Measurements from ENCODE around the gene TRIM63. TPM values are rescaled to one million over a fixed set of nuclear protein-coding genes. Genes with fewer than 3 reads are reported as not detected.

TRIM63 gene
- polyA plus RNA-seq, 1 experiment = not detected

DNA sequence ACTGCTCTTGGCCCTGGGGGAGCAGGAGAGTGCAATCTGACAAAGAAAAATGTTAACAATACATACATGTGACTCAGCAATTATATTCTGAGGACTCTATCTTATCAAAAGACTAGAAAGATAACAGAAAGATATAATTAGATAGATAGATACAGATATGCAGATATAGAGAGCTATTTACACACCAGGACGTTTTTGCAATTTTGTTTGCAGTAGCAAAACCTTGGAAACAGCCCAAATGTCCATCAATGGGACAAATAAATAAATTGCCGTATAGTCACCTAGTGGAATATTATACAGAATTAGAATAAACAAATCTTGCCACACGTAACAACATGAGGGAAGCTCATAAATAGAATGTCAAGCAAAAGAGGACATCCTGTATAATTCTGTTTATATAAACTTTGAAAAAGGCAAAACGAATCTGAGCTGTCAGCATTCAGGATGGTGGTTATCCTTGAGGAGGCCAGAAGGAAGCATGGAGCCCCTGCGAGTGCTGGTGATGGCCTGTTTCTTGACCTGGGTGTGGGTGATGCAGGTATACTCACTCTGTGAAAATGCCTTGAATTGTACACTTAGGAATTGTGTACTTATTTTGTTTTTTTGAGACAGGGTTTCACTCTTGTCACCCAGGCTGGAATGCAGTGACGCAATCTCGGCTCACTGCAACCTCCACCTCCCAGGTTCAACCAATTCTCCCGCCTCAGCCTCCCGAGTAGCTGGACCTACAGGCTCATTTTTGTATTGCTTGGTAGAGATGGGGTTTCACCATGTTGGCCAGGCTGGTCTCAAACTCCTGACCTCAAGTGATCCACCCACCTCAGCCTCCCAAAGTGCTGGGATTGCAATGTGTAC, 12.8 kb upstream of the TRIM63 start:
- ChIA-PET CTCF (no interaction called here), POLR2A (no interaction called here)
- Histone ChIP-seq H3K27me3 (ENCODE audit: control insufficient read depth, insufficient read depth, low read length) (peaks cover 37% of the 10 kb centered on the region), H3K4me3 (ENCODE audit: low read depth, low read length) (no peak overlapping the region), H3K9me3 (ENCODE audit: control insufficient read depth, insufficient read depth, low read length) (no peaks in the 10 kb centered on the region), H3K27ac (ENCODE audit: low read depth, low read length) (no peak overlapping the region)
- TF ChIP-seq, protein P1, sequence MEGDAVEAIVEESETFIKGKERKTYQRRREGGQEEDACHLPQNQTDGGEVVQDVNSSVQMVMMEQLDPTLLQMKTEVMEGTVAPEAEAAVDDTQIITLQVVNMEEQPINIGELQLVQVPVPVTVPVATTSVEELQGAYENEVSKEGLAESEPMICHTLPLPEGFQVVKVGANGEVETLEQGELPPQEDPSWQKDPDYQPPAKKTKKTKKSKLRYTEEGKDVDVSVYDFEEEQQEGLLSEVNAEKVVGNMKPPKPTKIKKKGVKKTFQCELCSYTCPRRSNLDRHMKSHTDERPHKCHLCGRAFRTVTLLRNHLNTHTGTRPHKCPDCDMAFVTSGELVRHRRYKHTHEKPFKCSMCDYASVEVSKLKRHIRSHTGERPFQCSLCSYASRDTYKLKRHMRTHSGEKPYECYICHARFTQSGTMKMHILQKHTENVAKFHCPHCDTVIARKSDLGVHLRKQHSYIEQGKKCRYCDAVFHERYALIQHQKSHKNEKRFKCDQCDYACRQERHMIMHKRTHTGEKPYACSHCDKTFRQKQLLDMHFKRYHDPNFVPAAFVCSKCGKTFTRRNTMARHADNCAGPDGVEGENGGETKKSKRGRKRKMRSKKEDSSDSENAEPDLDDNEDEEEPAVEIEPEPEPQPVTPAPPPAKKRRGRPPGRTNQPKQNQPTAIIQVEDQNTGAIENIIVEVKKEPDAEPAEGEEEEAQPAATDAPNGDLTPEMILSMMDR (IDR thresholded peaks at IDR 0.05; ENCODE audit: low read depth, low read length) = no peak
- no peak for DNase-seq (ENCODE audit: low read depth, low spot score)

DNA sequence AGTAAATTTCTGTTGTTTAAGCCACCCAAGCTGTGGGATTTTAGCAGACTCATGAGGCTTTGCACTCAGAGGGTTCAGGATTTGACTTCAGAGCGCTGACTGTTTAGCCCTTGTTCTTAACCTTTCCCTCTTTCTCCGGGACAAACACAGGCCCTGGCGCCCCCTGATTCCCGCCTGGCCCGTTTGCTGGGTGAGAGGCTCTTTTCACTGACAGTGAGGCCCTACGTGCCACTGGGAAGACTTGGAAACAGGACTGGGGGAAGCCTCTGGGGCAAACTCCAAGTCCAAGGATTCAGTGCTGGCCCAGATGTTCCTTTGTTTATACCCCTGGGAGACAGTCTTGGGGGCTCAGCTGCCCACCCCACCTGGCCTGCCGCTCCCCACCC, 11.7 kb upstream of the TRIM63 start:
- peaks cover 32% of the 10 kb centered on the region for H3K27me3 ChIP-seq (ENCODE audit: control insufficient read depth, insufficient read depth, low read length)
- TF ChIP-seq, protein P1 (IDR thresholded peaks at IDR 0.05; ENCODE audit: low read depth, low read length) = no peak
- CTCF ChIA-PET = no interaction called here
- no peak for DNase-seq (ENCODE audit: low read depth, low spot score)
- H3K27ac ChIP-seq (ENCODE audit: low read depth, low read length) = no peak overlapping the region
- H3K4me3 ChIP-seq (ENCODE audit: low read depth, low read length) = no peak overlapping the region
- no peaks in the 10 kb centered on the region for H3K9me3 ChIP-seq (ENCODE audit: control insufficient read depth, insufficient read depth, low read length)
- POLR2A ChIA-PET = no interaction called here

DNA sequence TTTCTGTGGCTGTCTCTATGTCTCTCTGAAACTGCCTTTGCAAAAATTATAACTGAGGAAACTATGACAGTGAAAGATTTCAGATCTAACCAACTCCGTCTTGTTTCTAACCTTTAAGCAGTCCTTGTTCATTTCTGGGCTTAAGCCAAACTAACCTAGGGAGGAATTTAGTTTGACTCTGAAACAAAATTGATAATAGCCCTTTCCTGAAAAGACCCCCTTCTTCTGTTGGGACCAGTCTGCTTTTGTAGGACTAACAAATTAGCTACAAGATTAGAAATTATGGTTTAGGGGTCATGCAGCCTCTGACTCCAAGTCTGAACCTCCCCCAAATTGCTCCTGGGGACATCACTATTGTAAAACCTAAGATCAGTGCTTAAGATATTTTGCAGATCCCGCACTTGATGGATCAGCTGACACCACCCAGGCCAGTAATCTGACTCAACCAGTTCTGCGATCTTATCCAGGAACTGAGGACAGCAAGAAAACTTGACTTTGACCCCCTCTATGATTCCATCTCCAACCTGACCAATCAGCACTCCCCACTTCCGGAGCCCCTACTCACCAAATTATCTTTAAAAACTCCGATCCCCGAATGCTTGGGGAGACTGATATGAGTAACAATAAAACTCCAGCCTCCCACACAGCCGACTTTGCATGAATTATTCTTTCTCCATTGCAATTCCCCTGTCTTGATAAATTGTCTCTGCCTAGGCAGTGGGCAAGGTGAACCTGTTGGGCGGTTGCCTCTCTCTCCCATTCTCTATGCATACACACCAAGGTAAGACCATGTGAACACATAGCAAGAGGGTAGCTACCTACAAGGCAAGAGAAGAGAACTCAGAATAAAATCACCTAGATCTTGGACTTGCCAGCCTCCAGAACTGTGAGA, 11.1 kb upstream of the TRIM63 start:
- POLR2A ChIA-PET = no interaction called here
- Histone ChIP-seq H3K4me3 (ENCODE audit: low read depth, low read length) (no peak overlapping the region), H3K9me3 (ENCODE audit: control insufficient read depth, insufficient read depth, low read length) (no peaks in the 10 kb centered on the region), H3K27ac (ENCODE audit: low read depth, low read length) (no peak overlapping the region), H3K27me3 (ENCODE audit: control insufficient read depth, insufficient read depth, low read length) (peaks cover 34% of the 10 kb centered on the region)
- CTCF ChIA-PET = interaction anchor here (1.2 kb wide), 1 partner anchor 66 kb away, joined by 4 read pairs; no protein-coding TSS in a partner anchor
- DNase-seq (ENCODE audit: low read depth, low spot score) = no peak
- TF ChIP-seq, protein P1 (IDR thresholded peaks at IDR 0.05; ENCODE audit: low read depth, low read length) = no peak

DNA sequence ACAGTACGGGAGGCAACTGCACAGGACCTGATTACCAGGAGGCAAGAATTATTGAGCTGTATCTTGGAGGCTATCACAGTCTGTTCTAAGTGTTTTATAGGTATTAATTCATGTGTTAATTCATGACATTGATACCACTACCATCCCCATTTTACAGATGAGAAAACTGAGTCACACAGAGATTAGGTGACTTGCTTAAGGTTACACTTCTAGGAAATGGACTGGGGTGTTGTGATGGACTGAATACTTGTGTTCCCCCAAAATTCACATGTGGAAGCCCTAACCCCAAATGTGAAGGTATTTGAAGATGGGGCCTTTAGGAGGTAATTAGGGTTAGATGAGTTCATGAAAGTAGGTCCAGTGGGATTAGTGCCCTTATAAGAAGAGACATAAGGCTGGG, 10.1 kb upstream of the TRIM63 start:
- H3K9me3 ChIP-seq (ENCODE audit: control insufficient read depth, insufficient read depth, low read length) = no peaks in the 10 kb centered on the region
- ChIA-PET CTCF (interaction anchor here (0.5 to 1.2 kb wide), 2 partner anchors 67 to 167 kb away, joined by 4 read pairs; no protein-coding TSS in a partner anchor), POLR2A (no interaction called here)
- peaks cover 36% of the 10 kb centered on the region for H3K27me3 ChIP-seq (ENCODE audit: control insufficient read depth, insufficient read depth, low read length)
- DNase-seq (ENCODE audit: low read depth, low spot score) = no peak
- TF ChIP-seq, protein P1 (IDR thresholded peaks at IDR 0.05; ENCODE audit: low read depth, low read length) = no peak
- no peak overlapping the region for H3K4me3 ChIP-seq (ENCODE audit: low read depth, low read length)
- no peak overlapping the region for H3K27ac ChIP-seq (ENCODE audit: low read depth, low read length)
